Activated CD4-positive, alpha-beta T cell treated with anti-CD3 and anti-CD28 coated beads, Interleukin-2, Interleukin-6, amounts not matched to agents 100 ng/mL and 50 ng/mL, durations not matched to agents 16 hours and 8 hours (primary cell): ENCODE measurements around the gene TMEM121B.
A peak's percentile ranks its signal among the peaks of the same experiment; 100 is the strongest.

Experiments
- DNase-seq: peaks from one replicate; pipeline ENCODE4 v3.0.0-alpha.2; 2020

The TMEM121B gene

DNA sequence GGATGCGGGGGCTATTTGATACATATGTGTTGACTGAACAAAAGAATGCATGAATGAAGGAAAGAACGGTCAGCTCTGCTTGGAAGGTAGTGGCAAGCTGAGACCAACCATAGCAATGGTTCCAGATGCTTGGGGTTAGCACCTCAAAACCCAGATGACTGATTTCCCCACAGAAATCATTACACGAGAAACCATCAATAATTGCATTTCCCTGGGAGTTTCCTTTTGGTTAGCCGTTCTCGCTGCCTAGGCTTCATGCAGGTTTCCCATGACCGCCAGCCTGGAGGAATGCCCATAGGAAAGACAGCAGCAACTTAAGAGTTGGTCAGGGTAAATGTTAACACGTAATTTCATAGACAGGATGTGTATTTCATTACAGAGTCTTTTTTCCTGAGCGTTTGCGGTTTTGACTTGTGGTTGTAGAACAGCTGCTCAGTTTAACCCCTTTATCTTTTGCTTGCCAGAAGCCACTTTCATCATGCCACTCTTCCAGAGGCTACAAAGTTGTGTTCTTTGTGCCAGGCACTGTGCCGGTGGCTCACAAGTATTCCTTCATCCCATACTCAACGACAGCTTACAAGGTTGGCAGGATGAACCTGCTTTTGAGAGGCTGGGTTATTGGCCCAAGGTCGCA, 33.5 kb downstream of the TMEM121B start:
- peak; percentile 81 for DNase-seq

DNA sequence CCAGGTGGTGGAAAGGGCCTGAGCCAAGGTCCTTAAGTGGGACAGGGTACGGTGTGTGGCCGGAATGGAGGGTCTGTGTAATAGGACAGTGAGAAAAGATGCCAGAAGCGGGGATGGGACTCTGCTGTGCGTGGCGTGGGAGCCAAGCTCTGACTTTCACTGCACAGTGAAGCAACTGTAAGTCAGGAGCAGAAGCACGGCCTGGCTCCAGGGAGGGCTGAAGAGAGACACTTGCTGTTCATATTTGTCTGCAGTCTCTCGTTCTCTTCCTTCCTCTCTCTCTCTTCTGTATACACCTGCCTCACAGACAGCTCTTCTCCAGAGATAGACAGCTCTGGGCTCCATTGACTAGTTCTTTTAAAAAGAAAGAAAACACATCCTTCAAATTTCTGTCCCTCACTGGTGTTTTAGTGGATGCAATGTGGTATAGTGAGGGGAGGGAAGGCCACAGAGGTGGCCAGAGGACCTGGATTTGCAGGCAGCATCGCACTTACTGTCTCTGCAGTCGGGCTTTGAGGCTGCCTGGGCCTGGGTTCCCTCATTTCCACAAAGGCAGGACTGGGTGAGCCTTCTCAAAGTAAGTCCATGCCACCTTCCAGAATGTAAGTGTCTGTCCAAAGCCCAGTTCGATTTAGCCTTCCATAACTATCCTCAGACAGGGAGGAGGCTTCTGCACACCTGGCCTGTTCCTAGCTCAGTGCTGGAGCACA, 34.2 kb downstream of the TMEM121B start:
- peak; percentile 12 for DNase-seq

DNA sequence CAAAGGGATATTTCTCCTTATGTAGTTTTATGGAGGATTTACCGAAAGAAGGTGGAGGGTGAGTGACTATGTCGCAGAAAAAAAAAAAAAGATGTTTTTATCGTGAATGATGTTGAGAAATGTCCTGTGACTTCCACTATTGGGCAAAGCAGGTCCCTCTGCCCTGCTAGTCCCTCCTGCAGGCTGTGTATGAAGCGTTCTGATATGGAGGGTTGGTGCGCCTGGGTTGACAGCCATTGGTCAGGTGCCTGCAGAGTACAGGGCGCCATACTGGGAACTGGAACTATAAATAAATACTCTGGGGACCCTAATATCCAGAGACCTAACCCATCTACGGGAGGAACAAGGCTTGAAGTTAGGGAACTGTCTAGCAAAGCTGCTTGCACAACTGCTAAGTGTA, 34.9 kb downstream of the TMEM121B start:
- no peak for DNase-seq

- DNase-seq = peak; percentile 20
These were observed 35.6 kb downstream of the TMEM121B start for GRCh38 chr22:17085277-17086181.

DNA sequence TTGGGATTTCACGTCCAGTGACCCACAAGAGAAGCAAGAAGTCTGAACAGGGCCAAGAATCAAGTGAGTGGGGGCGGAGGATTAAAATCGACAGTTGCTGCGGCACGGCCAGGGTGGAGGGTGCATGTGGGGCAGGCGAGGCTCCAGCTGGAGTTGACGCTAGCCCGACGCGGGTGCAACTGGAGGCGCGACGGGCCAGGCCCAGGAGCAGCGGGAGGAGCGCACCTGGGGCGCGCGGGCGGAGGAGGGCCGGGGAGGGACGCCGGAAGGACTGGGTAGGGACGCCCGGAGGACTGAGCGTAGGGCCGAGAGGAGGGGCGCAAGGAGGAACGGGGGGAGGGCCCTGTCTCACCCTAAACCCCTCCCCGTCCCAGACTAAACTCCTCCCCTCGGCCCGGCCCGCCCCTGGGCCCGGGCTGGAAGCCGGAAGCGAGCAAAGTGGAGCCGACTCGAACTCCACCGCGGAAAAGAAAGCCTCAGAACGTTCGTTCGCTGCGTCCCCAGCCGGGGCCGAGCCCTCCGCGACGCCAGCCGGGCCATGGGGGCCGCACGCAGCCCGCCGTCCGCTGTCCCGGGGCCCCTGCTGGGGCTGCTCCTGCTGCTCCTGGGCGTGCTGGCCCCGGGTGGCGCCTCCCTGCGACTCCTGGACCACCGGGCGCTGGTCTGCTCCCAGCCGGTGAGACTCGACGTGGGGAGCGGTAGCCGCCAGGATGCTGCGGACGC, 36.4 kb downstream of the TMEM121B start, which contains the start of gene IL17RA:
Gene IL17RA, plus strand, starts transcription at position 447 of the 723 bp plus-strand sequence. Its CDS starts 92 bp downstream, at position 539.
- DNase-seq = peak; percentile 96

DNA sequence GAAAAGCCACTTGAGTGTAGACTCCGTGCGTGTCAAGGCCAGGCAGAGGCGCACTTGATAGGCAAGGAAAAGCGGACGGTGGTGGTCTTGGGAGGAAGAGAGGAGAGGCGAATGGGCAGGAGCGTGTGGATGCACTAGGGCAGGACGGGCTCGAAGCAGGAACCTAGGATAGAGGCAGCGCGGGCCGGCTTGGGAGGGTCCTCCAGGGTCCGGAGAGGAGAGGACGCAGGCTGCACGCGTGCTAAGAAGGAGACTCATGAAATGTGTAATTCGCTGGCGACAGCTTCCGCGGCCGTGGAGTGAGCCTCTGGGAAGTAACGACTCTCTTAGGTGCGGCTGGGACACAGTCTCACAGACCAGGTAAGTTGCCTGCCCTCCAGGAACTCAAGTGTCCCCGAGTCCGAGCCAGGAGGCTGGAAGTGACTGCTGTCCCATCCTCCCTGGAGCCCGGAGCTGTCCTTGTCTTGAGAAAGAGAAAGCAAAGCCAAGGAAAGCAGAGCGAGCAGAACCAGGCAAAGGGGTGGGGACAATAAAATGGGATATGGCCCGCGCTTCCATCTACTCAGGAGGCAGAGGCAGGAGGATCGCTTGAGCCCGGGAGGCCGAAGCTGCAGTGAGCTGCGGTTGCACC, 37.2 kb downstream of the TMEM121B start:
- DNase-seq = no peak

- DNase-seq = no peak
These were observed 37.9 kb downstream of the TMEM121B start for GRCh38 chr22:17083255-17083654.

- DNase-seq = no peak
These were observed 41.6 kb downstream of the TMEM121B start for GRCh38 chr22:17079572-17079971.

GRCh38 chr22:17077255-17077654, 43.9 kb downstream of the TMEM121B start:
- DNase-seq = no peak

DNA sequence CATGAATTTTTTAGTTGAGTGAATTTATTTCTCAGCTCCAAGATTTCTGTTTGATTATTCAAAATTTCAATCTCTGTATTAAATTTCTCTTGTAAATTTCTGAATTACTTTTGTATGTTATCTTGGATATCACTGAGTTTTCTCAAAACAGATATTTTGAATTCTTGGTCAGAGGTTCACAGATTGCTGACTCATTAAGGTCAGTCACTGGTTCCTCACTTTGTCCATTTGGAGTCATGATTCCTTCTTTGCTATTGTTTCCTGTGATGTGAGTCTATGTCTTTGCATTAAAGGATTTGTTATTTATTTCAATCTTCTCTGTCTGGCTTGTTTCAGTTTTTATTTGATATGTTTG, 46.5 kb downstream of the TMEM121B start:
- DNase-seq = no peak

DNA sequence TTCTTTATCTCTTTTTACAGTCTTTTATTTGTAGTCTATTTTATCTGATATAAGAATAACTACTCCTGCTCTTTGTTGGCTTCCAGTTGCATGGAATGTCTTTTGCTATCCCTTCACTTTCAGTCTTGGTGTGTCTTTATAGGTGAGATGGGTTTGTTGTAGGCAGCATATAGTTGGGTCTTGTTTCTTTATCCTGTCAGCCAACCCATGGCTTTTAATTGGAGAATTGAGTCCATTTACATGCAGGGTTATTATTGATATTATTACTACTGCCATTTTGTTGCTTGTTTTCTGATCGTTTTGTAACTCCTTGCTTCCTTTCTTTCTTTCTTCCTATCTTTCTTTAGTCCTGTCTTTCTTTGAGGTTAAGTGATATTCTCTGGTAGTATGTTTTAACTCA, 48.3 kb downstream of the TMEM121B start:
- no peak for DNase-seq
